GM18526 (cell line): Measurements from ENCODE around the gene MKLN1.

ENCODE experiments used
- POLR2A ChIP-seq: IDR thresholded peaks from 3 replicates; pipeline ENCODE4 v1.6.1; 2011; ENCODE audit not compliant: insufficient read length; ENCODE audit errors: extremely low read depth

MKLN1 gene

GRCh38 chr7:131302876-131303707 lies 24.6 kb upstream of the MKLN1 start:
- no peak for TF ChIP-seq POLR2A

GRCh38 chr7:131305152-131305551 lies 22.5 kb upstream of the MKLN1 start:
- no peak for TF ChIP-seq POLR2A

GRCh38 chr7:131306777-131307176 lies 20.9 kb upstream of the MKLN1 start:
- TF ChIP-seq POLR2A, result no peak

- no peak for TF ChIP-seq POLR2A
Measured at GRCh38 chr7:131307627-131308026, 20.0 kb upstream of the MKLN1 start.

GRCh38 chr7:131312838-131313237 lies 14.8 kb upstream of the MKLN1 start:
- TF ChIP-seq POLR2A, result no peak

GRCh38 chr7:131320603-131321002 lies 7.1 kb upstream of the MKLN1 start:
- TF ChIP-seq POLR2A, result no peak

- no peak for TF ChIP-seq POLR2A
Measured at GRCh38 chr7:131321656-131322055, 6.0 kb upstream of the MKLN1 start.

- no peak for TF ChIP-seq POLR2A
Measured at GRCh38 chr7:131322061-131322460, 5.6 kb upstream of the MKLN1 start.

GRCh38 chr7:131322861-131323260 lies 4.8 kb upstream of the MKLN1 start:
- no peak for TF ChIP-seq POLR2A

- TF ChIP-seq POLR2A, result no peak
Measured at GRCh38 chr7:131325179-131325840, 2.4 kb upstream of the MKLN1 start.

- TF ChIP-seq POLR2A, result no peak
Measured at GRCh38 chr7:131326576-131326975, 1.1 kb upstream of the MKLN1 start.

- TF ChIP-seq POLR2A, result no peak
Measured at GRCh38 chr7:131327049-131327625, 539 bp upstream of the MKLN1 start.

GRCh38 chr7:131328377-131329175 lies 900 bp downstream of the MKLN1 start:
- no peak for TF ChIP-seq POLR2A

GRCh38 chr7:131329176-131329570 lies 1.5 kb downstream of the MKLN1 start:
- TF ChIP-seq POLR2A, result no peak

- TF ChIP-seq POLR2A, result no peak
Measured at GRCh38 chr7:131330299-131330698, 2.6 kb downstream of the MKLN1 start.
